ENCODE measurements around the gene HOXB3. TPM values are rescaled to one million over a fixed set of nuclear protein-coding genes. Genes with fewer than 3 reads are reported as not detected.

The HOXB3 gene
- total RNA-seq, 1 experiment from 2014 or later = 151 TPM

- CTCF ChIA-PET = interaction anchor here (0.6 to 1.9 kb wide), 6 partner anchors 207 to 681 kb away, joined by 3 to 7 read pairs (median 4); no protein-coding TSS in a partner anchor
- H3K4me1 Mint-ChIP-seq (ENCODE audit: low read depth, unreplicated experiment) = peaks cover 72% of the 10 kb centered on the region
Measured at GRCh38 chr17:48592057-48592514, 2.0 kb upstream of the HOXB3 start.

GRCh38 chr17:48591255-48592056 lies 1.4 kb upstream of the HOXB3 start:
- peak overlapping the region; percentile 95 for H3K27ac Mint-ChIP-seq (ENCODE audit: unreplicated experiment)
- H3K9me3 Mint-ChIP-seq (ENCODE audit: low read depth, unreplicated experiment) = no peaks in the 10 kb centered on the region
- intact Hi-C loops (cut with micrococcal nuclease; ENCODE audit: unreplicated experiment) = no loop called here
- DNase-seq = no peak
- no peak for TF ChIP-seq CTCF (IDR thresholded peaks at IDR 0.05; ENCODE audit: unreplicated experiment)
- H3K27me3 Mint-ChIP-seq (ENCODE audit: unreplicated experiment) = no peaks in the 10 kb centered on the region
- BruUV-seq (replicated peaks) = no TSS peak
- peaks cover 99% of the 10 kb centered on the region for H3K36me3 Mint-ChIP-seq (ENCODE audit: insufficient read depth, unreplicated experiment)
- CTCF ChIA-PET = interaction anchor here (0.7 to 1.3 kb wide), 2 partner anchors 86 to 375 kb away, joined by 3 to 5 read pairs; no protein-coding TSS in a partner anchor
- peak overlapping the region; percentile 88 for H3K4me3 Mint-ChIP-seq (ENCODE audit: low read depth, unreplicated experiment)
- peaks cover 75% of the 10 kb centered on the region for H3K4me1 Mint-ChIP-seq (ENCODE audit: low read depth, unreplicated experiment)

More at GRCh38 chr17:48592057-48592514, 2.0 kb upstream of the HOXB3 start:
- no TSS peak for BruUV-seq (replicated peaks)
- no peaks in the 10 kb centered on the region for H3K9me3 Mint-ChIP-seq (ENCODE audit: low read depth, unreplicated experiment)
- TF ChIP-seq CTCF (IDR thresholded peaks at IDR 0.05; ENCODE audit: unreplicated experiment) = no peak
- peak overlapping the region; percentile 95 for H3K27ac Mint-ChIP-seq (ENCODE audit: unreplicated experiment)
- H3K27me3 Mint-ChIP-seq (ENCODE audit: unreplicated experiment) = no peaks in the 10 kb centered on the region
- H3K4me3 Mint-ChIP-seq (ENCODE audit: low read depth, unreplicated experiment) = peak overlapping the region; percentile 88
- H3K36me3 Mint-ChIP-seq (ENCODE audit: insufficient read depth, unreplicated experiment) = peaks cover 99% of the 10 kb centered on the region
- no peak for DNase-seq
- intact Hi-C loops (cut with micrococcal nuclease; ENCODE audit: unreplicated experiment) = no loop called here

GRCh38 chr17:48590607-48591161 lies 643 bp upstream of the HOXB3 start:
- intact Hi-C loops (cut with micrococcal nuclease; ENCODE audit: unreplicated experiment) = no loop called here
- no peak for DNase-seq
- H3K27ac Mint-ChIP-seq (ENCODE audit: unreplicated experiment) = peak overlapping the region; percentile 95
- no peaks in the 10 kb centered on the region for H3K27me3 Mint-ChIP-seq (ENCODE audit: unreplicated experiment)
- H3K4me3 Mint-ChIP-seq (ENCODE audit: low read depth, unreplicated experiment) = peak overlapping the region; percentile 88
- BruUV-seq (replicated peaks) = no TSS peak
- H3K4me1 Mint-ChIP-seq (ENCODE audit: low read depth, unreplicated experiment) = peaks cover 78% of the 10 kb centered on the region
- peaks cover 99% of the 10 kb centered on the region for H3K36me3 Mint-ChIP-seq (ENCODE audit: insufficient read depth, unreplicated experiment)
- no peak for TF ChIP-seq CTCF (IDR thresholded peaks at IDR 0.05; ENCODE audit: unreplicated experiment)
- no peaks in the 10 kb centered on the region for H3K9me3 Mint-ChIP-seq (ENCODE audit: low read depth, unreplicated experiment)
- CTCF ChIA-PET = interaction anchor here (0.6 to 1.3 kb wide), 4 partner anchors 10 to 375 kb away, joined by 3 to 5 read pairs (median 4); no protein-coding TSS in a partner anchor

GRCh38 chr17:48589060-48589830 lies 796 bp downstream of the HOXB3 start:
- TF ChIP-seq CTCF (IDR thresholded peaks at IDR 0.05; ENCODE audit: unreplicated experiment) = no peak
- CTCF ChIA-PET = interaction anchor here (0.8 to 1.8 kb wide), 5 partner anchors 9 to 328 kb away, joined by 3 to 10 read pairs (median 5); no protein-coding TSS in a partner anchor
- peaks cover 99% of the 10 kb centered on the region for H3K36me3 Mint-ChIP-seq (ENCODE audit: insufficient read depth, unreplicated experiment)
- BruUV-seq (replicated peaks) = TSS peak; percentile 9
- peaks cover 5% of the 10 kb centered on the region for H3K27me3 Mint-ChIP-seq (ENCODE audit: unreplicated experiment)
- no peaks in the 10 kb centered on the region for H3K9me3 Mint-ChIP-seq (ENCODE audit: low read depth, unreplicated experiment)
- peak overlapping the region; percentile 95 for H3K27ac Mint-ChIP-seq (ENCODE audit: unreplicated experiment)
- intact Hi-C loops (cut with micrococcal nuclease; ENCODE audit: unreplicated experiment) = no loop called here
- no peak for DNase-seq
- H3K4me3 Mint-ChIP-seq (ENCODE audit: low read depth, unreplicated experiment) = peak overlapping the region; percentile 88
- H3K4me1 Mint-ChIP-seq (ENCODE audit: low read depth, unreplicated experiment) = peaks cover 80% of the 10 kb centered on the region

Data from Calu3 (cell line).